NCI-H187 treated with DMSO at 0.1 percent for 48 hours (cell line): ENCODE results near the gene STMP1.

Experiments used
- DNase-seq: peaks from one replicate; lab custom pipeline; 2025; lab: John Stamatoyannopoulos, UW

The STMP1 gene

DNA sequence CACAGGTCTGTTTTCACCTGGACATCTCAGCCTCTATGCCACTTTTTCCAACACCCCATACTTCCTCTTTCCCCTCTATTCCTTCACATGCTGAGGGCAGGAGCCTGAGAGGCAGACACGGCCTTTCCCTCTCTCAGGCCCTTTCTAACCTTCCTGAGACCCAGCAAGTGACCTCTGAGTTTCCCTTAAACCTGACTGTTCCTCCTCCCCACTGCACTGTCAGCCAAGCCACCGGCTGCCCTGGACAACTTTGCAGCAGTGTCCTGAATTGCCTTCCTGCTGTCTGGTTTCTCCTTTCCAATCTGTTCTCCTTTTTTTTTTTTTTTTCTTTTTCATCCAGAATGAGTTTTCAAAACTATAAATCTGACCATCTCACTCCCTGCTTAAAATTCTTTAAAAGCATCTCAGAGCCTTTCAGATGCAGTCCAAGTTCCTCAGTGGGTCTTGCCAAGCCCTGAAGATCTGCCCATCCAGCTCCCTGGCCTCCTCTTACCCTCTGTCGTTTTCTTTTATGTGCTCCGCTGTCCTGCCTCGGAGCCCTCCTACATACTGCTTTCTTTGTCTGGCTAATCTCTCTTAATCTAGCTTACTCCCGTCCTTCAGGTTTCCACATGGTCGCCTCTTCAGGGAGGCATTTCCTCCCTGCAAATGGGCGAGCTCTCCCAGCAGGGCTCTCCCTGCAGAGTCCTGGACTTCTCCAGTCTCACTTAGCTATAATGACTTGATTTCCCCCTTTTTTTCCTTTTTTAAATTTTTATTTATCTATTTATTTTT is 35.1 kb downstream of the STMP1 start:
- DNase-seq = no peak

- no peak for DNase-seq
Measured at GRCh38 chr7:135704074-135704473, 41.8 kb downstream of the STMP1 start.

GRCh38 chr7:135704698-135705097 is 42.4 kb downstream of the STMP1 start:
- DNase-seq = no peak

GRCh38 chr7:135706038-135706742 is 43.9 kb downstream of the STMP1 start:
- no peak for DNase-seq

DNA sequence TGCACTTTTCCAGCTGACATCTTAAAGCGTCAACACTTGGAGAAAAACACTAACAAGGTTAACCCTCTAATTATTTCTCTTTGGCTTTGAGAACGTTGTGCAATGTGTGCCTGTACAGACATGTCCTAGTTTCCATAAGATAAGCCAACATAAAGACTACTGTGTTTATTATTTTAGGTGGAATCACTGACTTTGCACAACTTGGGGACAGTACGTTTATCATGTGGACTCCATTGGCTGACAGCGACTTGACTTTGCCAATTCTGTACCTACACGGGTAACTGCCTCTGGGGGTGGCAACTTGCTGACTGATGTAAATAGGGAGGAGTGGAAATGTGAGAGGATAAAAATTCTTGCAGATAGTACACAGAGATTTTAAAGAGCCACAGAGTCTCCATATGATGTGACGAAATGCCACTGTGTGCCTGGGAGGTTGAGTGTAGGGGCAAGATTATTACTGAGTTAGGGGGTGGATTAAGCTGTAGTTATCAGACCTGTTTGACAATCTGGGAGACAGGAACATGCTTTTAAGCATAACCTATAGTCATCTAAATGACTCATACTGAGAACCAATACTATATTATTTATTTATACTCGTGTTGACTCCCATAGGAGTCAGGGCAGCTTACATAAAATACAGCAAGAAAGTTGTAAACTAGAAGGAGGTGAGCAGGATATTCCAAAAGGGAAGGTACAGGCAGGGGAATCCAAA is 44.7 kb downstream of the STMP1 start:
- no peak for DNase-seq

- no peak for DNase-seq
Measured at GRCh38 chr7:135707570-135707966, 45.3 kb downstream of the STMP1 start.

DNA sequence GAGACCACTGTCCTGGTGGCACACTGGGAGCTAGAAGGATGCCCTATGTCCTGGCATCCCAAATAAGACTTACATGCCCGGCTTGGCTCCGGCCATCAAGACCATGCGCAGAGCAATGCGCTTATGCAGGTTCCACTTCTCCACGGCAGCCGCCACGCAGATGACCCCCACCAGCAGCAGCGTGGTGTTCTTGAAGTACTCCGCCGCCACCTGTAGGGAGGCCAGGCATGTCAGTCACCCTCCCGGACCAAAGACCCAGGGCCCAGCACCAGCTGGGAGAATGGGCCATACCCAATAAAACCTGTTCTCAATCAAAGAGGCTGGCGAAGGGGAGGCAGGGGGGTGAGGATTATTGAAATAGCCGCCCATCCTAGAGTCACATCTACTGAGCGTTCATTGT is 45.7 kb downstream of the STMP1 start:
- DNase-seq = no peak

GRCh38 chr7:135709508-135709907 is 47.2 kb downstream of the STMP1 start:
- DNase-seq = no peak

DNA sequence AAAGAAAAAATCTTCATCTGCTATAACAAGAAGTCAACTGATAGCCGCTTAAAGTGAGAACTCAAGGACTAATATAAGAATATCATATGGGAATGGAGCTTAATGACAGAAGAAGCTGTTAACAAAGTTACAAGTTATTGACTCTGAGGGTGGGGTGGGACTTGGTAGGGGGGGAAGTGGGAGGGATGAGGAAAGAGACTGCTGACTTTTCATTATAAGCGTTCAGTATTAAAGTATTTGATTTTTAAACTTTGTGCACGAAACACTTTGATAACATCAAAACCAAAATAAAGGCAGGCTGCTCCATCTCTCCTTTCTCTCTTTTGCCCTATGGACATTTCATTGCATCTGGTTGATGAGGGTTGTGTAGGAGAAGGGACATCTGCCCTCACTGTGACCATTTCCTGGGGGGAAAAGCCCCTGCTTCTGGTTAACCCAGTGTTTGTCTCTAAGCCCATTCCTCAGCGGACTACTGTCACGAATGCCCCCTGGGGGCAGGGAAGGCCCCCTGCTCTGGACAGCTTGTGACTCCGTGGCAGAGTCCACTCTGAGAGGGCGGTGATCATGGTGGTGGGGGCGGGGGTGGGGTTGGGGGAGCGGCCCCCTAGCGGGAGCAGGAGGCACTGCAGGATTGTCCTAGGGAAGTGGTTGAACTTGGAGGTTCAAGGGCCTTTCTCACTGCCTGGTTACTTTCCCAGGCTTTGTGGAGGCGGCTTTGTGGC is 48.3 kb downstream of the STMP1 start:
- no peak for DNase-seq

- no peak for DNase-seq
Measured at GRCh38 chr7:135711139-135711469, 48.8 kb downstream of the STMP1 start.

GRCh38 chr7:135712182-135712782 is 50.0 kb downstream of the STMP1 start:
- no peak for DNase-seq

DNA sequence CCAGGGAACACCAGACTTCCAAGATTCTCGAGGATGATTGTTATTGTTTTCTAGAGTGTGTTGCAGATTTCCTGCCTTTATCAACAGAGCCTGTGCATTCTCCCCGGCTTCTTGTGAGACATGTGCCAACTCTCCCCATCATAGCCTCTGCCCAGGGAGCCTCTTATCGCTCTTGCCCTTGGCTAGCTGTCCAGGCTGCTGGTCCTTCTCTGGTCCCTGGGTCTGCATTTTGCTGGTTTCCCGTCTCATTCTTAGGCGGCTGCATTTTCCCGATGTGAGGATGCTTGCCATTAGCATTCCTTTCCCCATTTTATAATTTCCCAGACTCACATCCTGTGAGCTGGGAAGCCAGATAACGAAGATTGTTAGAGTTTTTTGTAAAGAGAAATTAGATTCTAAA is 50.5 kb downstream of the STMP1 start:
- DNase-seq = no peak

DNA sequence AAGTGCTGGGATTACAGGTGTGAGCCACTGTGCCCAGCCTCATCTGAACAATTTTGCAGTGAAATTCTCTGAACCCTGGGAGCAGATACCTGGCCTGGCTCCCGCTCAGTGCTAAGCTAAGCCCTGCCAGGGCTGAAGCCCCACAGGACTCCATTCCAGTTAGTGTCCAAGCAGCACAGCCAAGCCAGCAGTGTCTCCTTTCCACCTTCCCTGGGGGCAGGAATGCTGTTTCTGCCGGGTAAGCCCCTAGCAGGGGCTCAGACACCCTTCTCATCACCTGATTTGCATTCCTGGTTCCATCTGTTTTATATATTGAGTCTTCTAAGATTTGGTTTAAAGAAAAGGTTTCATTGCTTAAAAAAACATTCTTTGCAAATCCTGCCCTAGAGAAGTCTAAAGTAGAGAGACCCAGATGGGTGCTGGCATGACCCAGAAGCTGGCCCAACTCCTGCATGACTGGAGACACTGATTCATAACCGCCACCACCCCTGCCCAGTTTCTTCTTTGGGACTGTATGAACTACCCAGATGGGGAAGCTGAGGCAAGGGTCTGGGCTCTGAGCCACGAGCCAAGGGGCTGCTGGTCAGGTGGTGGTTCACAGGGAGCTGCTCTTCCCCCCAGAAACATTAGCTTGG is 51.6 kb downstream of the STMP1 start:
- no peak for DNase-seq

GRCh38 chr7:135714534-135715009 is 52.3 kb downstream of the STMP1 start:
- no peak for DNase-seq

GRCh38 chr7:135715055-135715522 is 52.8 kb downstream of the STMP1 start:
- DNase-seq = no peak

DNA sequence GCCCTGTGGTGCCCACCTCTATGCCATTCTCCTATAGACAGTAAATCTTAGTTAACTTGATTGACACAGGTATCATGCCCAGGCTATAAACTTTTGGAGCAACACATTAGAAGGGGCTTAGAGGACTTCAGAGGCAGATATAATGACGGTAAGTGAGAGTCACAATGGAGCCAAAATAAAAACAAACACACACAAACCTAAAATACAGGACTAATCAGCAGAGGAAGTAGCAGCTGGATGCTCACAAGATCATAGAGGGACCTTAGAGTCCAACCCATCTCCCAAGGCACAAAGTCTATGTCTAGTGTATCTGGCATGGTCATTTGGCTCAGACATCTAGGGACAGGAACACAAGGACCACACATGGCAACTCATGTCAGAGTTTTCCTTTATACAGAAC is 53.4 kb downstream of the STMP1 start:
- DNase-seq = no peak

- no peak for DNase-seq
Measured at GRCh38 chr7:135716677-135717238, 54.4 kb downstream of the STMP1 start.

DNA sequence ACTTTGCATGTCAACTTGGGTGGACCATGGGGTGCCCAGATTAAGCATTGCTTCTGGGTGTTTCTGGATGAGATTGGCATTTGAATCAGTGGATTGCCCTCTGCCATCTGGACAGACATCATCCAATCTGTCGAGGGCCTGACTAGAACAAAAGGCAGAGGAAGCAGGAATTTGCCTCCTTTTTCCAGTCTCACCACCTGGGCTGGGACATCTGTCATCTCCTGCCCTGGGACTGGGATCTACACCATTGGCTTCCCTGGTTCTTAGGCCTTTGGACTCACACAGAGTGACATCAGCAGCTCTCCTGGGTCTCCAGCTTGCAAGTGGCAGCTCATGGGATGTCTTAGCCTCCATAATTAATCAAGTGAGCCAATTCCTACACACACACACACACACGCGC is 55.4 kb downstream of the STMP1 start:
- DNase-seq = no peak

DNA sequence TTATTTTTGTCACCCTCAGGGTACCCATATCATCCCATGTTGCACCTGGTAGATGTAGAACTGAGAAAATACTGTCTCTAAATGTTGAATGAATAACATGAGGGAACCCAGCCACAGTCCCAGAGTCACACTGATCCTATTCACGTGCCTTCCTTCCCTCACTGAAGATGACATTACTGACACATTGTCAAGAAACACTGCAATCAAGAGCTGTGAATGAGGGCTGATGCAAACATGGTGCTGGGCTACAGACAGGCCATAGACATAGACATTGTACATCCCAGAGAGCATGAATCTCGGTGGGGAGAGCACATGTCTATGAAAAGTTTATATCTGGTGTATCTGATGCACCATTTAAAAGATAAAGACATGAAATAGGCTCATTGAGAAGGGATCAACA is 55.9 kb downstream of the STMP1 start:
- no peak for DNase-seq

DNA sequence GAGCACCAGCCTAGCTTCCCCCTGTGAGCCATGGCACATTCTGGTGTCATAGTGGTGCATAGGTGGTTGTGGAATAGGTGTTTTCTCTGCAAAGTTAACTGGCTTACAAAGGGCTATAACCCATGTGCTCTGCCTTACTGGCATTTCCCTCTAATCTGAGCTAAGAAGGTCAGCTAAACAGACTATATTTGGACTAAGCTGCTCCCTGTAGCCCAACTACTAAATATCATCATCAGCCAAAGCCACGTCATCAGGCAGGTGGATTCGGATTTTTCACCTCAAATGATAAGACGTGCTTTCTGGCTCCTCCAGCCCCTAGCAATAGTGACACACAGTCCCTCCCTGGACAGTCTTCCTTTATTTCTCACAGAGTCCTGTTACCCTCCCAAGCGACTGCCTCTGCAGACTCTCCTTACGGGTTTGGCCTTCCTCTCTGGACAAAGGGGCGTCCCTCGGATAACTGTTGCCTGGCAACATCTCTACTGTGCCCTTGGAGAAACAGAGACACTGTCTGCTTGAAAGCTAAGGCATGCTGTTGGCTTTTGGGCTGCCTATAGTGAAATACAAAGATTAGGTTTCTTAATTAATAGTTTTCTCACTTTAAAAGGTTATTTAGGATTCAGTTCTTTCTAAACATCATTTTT is 56.6 kb downstream of the STMP1 start:
- DNase-seq = no peak
